HUES48 (cell line): ENCODE data around the gene ST7L.
"Not testable (repeated sequence)": the region's sequence is repeated elsewhere in the genome, so short reads cannot be mapped to it uniquely, and the experiment has no call there.

Source experiments
- H3K27ac ChIP-seq: one replicate; pipeline ENCODE4 v1.7.0; 2013; ENCODE audit warnings: low read depth, low read length, inconsistent platforms
- H3K27me3 ChIP-seq: 2 replicates; pipeline ENCODE4 v1.6.1; 2013; ENCODE audit warnings: mild to moderate bottlenecking, low read length; ENCODE audit not compliant: control insufficient read depth, insufficient read depth
- H3K36me3 ChIP-seq: 2 replicates; pipeline ENCODE4 v1.6.1; 2013; ENCODE audit warnings: low read length; ENCODE audit not compliant: control insufficient read depth, insufficient read depth
- H3K4me1 ChIP-seq: 2 replicates; pipeline ENCODE4 v1.6.1; 2013; ENCODE audit warnings: mild to moderate bottlenecking, low read length; ENCODE audit not compliant: control insufficient read depth, insufficient read depth
- H3K4me3 ChIP-seq: 2 replicates; pipeline ENCODE4 v1.5.1; 2013; ENCODE audit warnings: mild to moderate bottlenecking, low read depth, low read length
- H3K9ac ChIP-seq: 2 replicates; pipeline ENCODE4 v1.6.1; 2013; ENCODE audit warnings: mild to moderate bottlenecking, low read depth, low read length, moderate library complexity
- H3K9me3 ChIP-seq: 2 replicates; pipeline ENCODE4 v1.6.1; 2013; ENCODE audit warnings: low read length; ENCODE audit not compliant: control insufficient read depth, insufficient read depth

The ST7L gene

DNA sequence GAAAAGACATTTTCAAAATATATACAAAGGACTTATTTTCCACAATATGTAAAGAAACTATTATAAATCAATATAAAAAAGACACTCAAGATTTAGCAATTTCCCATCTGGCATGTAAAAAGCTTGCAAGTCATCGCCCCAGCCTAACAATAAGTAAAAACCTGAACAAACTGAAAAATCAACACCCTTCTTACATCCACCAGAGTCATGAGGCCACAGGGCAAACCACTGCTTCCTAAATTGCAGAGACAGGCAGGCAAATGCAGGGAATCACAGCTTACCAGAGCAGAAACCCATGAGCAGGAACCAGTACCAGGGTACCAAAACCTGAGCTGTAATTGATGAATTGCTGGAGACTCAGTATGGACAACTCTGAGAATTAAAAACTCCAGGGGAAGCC, 126.9 kb downstream of the ST7L start:
- Histone ChIP-seq H3K36me3 (no peaks in the 10 kb centered on the region), H3K9ac (no peak overlapping the region), H3K27me3 (no peaks in the 10 kb centered on the region), H3K4me1 (no peaks in the 10 kb centered on the region), H3K4me3 (no peak overlapping the region), H3K27ac (no peak overlapping the region), H3K9me3 (no peaks in the 10 kb centered on the region)

DNA sequence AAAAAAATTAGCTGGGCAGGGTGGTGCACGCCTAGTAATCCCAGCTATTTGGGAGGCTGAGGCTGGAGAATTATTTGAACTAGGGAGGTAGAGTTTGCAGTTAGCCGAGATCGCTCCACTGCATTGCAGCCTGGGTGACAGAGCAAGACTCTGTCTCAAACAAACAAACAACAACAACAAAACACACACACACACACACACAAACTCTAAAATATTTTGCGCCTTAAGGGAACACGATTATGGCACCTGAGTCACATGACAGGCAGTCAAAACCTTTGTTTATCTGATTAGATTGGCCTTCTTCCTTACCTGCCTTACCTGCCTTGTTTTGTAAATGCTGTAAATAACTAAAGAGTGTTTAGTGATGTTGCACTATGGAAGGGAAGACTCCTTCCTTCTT, 130.8 kb downstream of the ST7L start:
- no peak overlapping the region for H3K9ac ChIP-seq
- H3K36me3 ChIP-seq: no peaks in the 10 kb centered on the region
- H3K4me1 ChIP-seq: no peaks in the 10 kb centered on the region
- H3K27me3 ChIP-seq: no peaks in the 10 kb centered on the region
- no peak overlapping the region for H3K4me3 ChIP-seq
- H3K27ac ChIP-seq: no peak overlapping the region
- H3K9me3 ChIP-seq: no peaks in the 10 kb centered on the region

DNA sequence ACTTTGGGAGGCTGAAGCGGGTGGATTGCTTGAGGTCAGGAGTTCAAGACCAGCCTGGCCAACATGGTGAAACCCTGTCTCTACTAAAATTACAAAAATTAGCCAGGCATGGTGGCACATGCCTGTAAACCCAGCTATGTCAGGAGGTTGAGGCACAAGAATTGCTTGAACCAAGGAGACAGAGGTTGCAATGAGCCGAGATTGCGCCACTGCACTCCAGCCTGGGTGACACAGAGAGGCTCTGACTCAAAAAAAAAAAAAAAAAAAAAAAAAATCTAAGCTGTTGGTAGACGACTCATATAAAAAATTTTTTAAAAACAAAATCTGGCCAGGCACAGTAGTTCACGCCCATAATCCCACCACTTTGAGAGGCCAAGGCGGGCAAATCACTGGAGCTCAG, 131.3 kb downstream of the ST7L start:
- H3K9me3 ChIP-seq, H3K4me1 ChIP-seq, H3K36me3 ChIP-seq, H3K27ac ChIP-seq, H3K4me3 ChIP-seq, H3K27me3 ChIP-seq, H3K9ac ChIP-seq: not testable (repeated sequence)

DNA sequence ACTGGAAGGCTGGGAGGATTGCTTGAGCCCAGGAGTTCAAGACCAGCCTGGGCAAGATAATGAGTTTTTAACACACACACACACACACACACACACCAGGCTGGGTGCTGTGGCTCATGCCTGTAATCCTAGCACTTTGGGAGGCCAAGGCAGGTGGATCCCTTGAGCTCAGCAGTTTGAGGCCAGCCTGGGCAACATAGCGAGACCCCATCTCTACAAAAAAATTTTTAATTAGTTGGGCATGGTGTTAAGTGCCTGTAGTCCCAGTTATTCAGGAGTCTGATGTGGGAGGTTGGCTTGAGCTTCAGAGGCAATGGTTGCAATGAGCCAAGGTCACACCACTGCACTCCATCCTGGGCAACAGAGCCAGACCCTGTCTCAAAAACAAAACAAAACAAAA, 132.9 kb downstream of the ST7L start:
- H3K27me3 ChIP-seq, H3K4me3 ChIP-seq, H3K9me3 ChIP-seq, H3K36me3 ChIP-seq, H3K27ac ChIP-seq, H3K4me1 ChIP-seq, H3K9ac ChIP-seq: not testable (repeated sequence)

DNA sequence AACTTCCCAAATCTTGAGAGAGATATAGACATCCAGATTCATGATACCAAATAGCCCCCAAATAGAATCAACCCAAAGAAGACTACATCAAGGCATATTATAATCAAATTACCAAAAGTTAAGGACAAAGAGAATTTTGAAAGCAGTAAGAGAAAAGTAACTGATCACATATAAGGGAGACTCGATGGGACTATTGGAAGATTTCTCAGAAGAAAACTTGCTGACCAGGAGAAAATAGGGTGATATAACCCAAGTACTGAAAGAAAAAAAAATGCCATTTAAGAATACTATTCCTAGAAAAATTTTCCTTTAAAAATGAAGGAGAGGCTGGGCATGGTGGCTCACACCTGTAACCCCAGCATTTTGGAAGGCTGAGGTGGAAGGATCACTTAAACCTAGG, 140.6 kb downstream of the ST7L start:
- Histone ChIP-seq H3K36me3 (no peaks in the 10 kb centered on the region), H3K9ac (no peak overlapping the region), H3K27ac (no peak overlapping the region), H3K4me1 (no peaks in the 10 kb centered on the region), H3K9me3 (no peaks in the 10 kb centered on the region), H3K27me3 (no peaks in the 10 kb centered on the region), H3K4me3 (no peak overlapping the region)

DNA sequence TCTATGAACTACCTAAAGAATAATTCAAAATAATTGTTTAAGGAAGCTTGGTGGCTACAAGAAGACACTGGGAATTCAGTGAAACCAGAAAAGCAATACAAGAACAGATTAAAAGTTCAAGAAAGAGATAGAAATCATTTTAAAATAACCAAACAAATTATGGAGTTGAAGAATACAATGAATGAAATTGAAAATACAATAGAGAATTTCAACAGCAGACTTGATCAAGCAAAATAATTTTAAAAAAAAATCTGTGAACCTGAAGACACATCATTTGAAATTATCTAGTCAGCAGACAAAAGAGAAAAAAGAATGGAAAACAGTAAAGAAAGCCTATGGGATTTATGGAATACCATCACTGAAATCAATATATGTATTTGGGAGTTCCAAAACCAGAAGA, 141.4 kb downstream of the ST7L start:
- H3K4me3 ChIP-seq: no peak overlapping the region
- no peaks in the 10 kb centered on the region for H3K9me3 ChIP-seq
- no peaks in the 10 kb centered on the region for H3K27me3 ChIP-seq
- H3K9ac ChIP-seq: no peak overlapping the region
- H3K4me1 ChIP-seq: no peaks in the 10 kb centered on the region
- H3K36me3 ChIP-seq: no peaks in the 10 kb centered on the region
- no peak overlapping the region for H3K27ac ChIP-seq
